ENCODE results near the gene MRPS27.
"Not testable (repeated sequence)": the region's sequence is repeated elsewhere in the genome, so short reads cannot be mapped to it uniquely, and the experiment has no call there.

Gene MRPS27

GRCh38 chr5:72191404-72191803 lies 128.6 kb downstream of the MRPS27 start:
- DNase-seq = no peak

GRCh38 chr5:72189146-72189545 lies 130.9 kb downstream of the MRPS27 start:
- no peak for DNase-seq

- no peak for DNase-seq
These were observed 131.9 kb downstream of the MRPS27 start for GRCh38 chr5:72188166-72188565.

- no peak for DNase-seq
These were observed 132.5 kb downstream of the MRPS27 start for GRCh38 chr5:72187388-72188075.

DNA sequence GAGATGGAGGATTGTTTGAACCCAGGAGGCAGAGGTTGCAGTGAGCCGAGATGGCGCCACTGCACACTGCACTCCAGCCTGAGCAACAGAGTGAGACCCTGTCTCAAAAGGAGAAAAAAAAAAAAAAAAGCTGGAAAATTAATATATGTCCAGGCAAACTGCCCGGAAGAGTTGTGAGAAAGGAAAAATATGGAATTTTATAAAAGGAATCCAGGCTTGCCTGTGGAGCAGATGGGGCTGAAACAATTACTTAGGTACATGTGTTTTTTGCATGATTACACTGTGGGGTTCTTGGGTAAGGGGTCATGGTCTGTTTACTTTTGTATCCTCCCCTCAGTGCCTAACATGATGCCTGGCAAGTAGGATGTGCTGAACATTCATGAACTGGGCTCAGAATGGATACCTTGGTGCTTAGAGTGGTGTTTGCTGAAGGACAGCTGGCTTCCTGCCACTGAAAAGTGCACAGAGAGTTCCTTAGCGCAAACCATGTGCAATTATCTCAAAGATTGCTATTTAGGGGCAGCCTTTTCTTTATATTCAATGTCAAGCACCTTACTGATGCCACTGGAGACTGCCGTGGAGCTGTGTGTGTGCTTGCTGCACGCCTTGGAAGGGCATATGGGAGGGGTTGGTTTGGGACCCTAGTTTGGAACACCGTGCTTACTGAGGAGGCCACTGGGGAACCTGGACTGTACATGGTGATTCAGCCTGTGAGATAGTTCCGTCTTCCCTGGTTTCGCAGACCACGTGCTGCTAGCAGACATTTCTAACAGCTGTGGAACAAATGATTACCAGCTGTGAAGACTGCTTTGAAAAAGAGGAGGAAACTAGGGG lies 134.3 kb downstream of the MRPS27 start:
- DNase-seq = no peak

- DNase-seq = no peak
These were observed 135.6 kb downstream of the MRPS27 start for GRCh38 chr5:72184408-72184807.

DNA sequence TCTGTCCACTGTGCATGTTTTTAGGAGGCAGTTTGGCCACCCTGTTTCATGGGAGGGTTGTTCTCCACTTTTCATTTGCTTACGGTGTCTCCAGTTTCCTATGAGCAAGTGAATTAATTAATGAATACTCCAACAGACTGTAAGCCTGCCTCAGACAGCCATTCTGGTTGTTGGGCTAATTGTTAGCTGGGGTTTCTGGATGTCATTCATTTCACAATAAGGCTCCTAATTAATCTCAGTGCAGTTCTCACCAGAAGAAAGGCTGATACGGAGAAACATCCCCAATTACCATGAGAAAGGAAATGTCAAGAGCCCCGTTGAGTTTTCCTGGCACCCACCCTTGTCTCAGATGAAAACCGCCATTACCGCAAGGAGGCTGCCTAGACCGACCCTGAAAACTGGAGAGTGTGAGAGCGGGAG lies 136.9 kb downstream of the MRPS27 start:
- DNase-seq = no peak

GRCh38 chr5:72182686-72183085 lies 137.4 kb downstream of the MRPS27 start:
- DNase-seq = no peak

- no peak for DNase-seq
These were observed 139.1 kb downstream of the MRPS27 start for GRCh38 chr5:72180925-72181324.

DNA sequence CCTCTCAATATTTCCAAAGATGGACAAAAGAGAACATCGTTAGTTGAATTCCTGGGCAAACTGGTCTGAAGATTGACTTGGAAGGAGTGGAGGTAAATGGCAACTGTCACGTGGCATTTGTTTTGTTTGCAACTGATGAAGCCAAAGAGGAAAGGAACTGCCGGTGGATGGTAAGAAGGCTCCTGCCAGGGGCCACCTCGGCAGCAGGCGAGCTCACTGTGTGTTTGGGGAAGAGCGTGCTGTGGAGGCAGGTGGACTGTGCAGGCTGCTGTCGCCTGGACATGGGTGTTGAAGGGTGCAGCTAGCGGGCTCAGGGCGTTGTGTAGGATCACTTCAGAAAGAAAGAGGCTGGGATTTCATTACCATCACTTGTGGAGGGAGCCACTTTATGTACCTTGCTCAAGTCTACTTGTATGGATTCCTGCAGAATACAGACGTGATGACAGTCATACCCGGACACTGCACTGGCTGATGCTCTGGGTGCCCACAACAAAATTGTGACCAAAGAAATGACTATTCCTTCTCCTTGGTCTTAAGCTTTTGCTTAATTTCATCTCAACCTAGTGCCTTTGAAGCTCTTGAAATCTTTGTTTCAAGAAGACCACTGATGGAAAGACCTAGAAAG lies 140.1 kb downstream of the MRPS27 start:
- no peak for DNase-seq

- DNase-seq = no peak
These were observed 140.8 kb downstream of the MRPS27 start for GRCh38 chr5:72179028-72179815.

DNA sequence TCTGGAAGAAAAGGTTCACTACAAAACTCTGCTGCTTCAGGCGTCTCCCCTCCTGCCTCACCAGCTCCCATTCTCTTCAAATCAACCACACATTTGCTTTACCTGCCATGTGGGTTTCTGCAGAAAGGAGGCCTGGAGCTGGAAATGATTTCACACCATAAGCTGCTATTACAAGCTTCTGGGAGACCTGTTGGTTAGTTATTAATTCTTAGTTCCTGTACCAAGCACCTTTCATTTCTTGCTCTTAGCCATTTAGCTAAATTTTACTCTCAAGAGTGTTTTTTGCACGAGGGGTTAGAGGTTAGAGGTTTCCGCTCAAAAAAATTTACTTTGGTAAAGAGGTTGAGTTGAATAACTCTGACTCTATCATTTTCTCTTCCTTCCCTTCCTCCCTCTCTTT lies 142.5 kb downstream of the MRPS27 start:
- DNase-seq = no peak

- no peak for DNase-seq
These were observed 147.3 kb downstream of the MRPS27 start for GRCh38 chr5:72172786-72173185.

- no peak for DNase-seq
These were observed 148.4 kb downstream of the MRPS27 start for GRCh38 chr5:72171667-72172066.

DNA sequence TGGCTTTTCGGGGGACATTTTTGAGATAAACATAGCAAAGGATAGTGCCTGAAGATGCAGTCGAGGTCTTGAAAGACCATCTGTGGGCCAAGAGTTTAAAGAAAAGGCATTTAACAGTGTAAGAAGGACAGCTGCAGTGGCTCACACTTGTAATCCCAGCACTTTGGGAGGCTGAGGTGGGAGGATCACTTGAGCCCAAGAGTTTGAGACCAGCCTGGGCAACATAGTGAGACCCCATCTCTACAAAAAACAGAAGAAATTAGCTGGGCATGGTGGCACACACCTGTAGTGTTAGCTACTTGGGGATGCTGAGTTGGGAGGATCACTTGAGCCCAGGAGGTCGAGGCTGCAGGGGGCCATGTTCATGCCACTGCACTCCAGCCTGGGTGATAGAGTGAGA lies 148.9 kb downstream of the MRPS27 start:
- DNase-seq = not testable (repeated sequence)

DNA sequence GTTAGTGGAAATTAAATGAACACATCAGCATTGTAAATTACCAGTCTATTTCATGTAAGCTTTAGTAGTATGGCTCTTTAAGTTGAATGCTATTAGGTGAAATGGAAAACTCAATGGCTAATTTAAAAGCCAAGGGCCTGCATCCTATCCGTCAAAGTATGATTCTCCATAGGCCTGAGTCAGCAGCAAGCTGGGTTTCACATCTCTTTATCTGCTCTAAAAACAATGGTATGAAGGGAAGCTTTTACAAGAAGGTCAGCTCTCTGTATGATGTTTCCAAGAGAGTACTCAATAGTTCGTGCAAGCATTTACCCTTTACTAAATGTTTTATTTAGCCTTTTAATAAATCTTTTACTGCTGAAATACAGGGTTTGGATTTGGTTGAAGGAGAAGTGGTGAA lies 149.9 kb downstream of the MRPS27 start:
- DNase-seq = no peak
